GM10266 (cell line): ENCODE results near the gene FAM168B.

ENCODE experiments used
- DNase-seq: peaks from one replicate; pipeline ENCODE4 v3.0.0; 2012; ENCODE audit errors: extremely low spot score
- CTCF ChIP-seq: IDR thresholded peaks from 2 replicates; pipeline ENCODE4 v1.5.1; 2012; ENCODE audit warnings: mild to moderate bottlenecking, low read depth; ENCODE audit not compliant: control insufficient read depth, insufficient read depth; ENCODE audit errors: missing control alignments

Gene FAM168B

DNA sequence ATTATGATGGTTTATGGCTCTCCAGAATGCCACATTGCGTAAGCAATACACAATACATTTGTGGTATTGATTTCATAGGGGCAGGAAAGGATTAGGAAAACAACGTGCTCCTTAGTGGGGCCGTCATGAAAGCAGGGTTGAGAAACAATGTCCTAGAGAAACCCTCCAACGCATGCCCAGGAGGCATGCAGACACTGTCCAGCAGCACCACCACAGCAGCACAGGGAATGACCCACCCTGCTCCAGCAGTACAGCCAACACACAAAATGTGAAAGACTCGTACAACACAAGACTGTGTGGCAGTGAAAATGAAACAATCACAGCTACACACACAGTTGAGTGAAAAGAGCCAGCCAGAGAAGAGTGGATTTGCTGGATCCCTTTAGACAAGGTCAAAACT lies 66.3 kb downstream of the FAM168B start:
- no peak for DNase-seq
- no peak for TF ChIP-seq CTCF

DNA sequence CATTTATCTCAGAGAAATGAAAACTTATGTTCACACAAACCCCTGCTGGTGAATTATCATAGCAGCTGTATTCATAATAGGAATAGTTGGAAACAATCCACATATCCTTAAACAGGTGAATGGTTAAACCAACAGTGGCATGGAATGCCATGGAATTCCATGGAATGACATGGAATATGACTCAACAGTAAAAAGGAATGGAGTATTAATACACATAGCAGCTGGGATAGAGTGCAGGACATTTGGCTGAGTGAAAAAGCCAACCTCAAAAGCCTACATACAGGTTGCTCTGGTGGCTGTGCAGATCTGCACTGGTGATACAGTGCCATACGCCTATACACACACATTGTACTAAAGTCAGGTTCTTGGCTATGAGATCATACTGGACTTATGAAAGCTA lies 69.5 kb downstream of the FAM168B start:
- DNase-seq: no peak
- no peak for TF ChIP-seq CTCF

DNA sequence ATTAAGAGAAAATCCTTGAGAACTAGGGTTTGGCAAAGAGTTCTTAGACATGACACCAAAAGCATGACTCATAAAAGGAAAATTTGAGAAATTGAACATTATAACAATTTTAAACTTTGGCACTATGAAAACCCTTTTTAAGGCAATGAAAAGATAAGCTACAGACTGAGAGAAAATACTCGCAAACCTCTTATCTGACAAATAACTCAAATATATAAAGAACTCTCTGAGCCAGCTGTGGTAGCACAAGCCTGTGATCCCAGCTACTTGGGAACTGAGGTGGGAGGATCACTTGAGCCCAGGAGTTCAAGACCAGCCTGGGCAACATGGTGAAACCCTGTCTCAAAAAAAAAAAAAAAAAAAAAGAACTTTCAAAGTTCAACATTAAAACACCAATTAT lies 70.5 kb downstream of the FAM168B start:
- no peak for TF ChIP-seq CTCF
- no peak for DNase-seq

DNA sequence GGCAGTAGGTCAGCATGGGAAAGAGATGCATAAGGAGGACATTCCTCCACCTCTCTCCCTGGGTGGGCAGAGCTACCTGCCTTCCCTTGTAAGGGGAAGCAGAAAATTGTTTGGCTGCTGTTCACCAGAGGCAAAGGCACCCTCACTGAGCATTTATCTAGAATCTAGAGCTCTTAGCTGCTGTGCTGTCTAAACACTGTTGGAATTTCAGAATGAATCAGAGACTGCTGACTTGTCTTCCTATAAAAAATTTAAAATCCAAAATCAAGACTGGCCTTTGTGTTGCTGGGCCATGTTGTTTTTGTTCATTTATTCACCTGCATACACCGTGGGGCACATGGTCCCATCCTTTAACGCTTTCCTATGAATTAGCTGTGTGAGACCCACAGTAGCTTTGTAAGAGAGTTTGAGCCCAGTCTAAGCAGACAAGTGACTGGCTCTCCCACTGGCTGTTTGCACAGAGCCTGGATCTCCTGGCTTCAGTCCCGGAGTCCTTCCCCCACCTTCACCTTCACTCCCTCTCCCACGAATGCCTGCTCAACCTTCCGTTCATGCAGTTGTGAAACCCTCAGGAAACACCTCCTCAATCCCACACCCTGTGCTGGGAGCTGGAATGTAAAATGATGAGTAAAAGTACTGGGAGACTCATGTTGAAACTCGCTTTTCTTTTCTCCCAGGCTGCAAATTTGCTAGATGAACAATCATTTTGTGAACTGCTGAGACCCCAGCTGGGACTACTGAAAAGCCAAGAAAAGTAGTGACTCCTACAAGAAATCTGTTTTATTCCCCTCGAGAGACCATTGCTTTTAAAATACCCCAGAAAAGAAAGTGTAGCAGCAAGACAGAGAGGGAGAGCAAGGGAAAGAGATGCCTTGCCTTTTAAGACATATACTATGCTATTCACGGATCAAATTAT lies 76.2 kb downstream of the FAM168B start:
- TF ChIP-seq CTCF: no peak
- no peak for DNase-seq

DNA sequence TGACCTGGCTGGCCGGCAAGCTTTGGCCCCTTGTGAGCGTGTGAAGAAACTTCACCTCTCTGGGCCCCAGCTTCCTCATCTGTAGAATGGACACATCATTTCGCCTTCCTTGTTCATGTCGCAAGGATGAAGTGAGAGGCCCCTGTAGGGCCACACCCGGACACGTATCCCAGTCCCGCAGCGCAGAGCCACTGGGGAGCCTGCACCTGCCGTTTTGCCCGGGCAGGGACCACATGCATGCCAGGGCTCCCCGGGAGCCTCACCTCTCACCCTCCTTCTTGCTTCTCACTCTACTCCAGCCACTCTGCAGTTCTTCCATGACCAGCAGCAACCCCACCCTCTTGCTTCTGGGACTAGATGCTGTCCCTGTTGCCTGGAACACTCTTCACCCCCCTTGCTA lies 77.5 kb downstream of the FAM168B start:
- DNase-seq: no peak
- no peak for TF ChIP-seq CTCF

GRCh38 chr2:131014141-131014540 lies 79.1 kb downstream of the FAM168B start:
- no peak for DNase-seq
- TF ChIP-seq CTCF: no peak

DNA sequence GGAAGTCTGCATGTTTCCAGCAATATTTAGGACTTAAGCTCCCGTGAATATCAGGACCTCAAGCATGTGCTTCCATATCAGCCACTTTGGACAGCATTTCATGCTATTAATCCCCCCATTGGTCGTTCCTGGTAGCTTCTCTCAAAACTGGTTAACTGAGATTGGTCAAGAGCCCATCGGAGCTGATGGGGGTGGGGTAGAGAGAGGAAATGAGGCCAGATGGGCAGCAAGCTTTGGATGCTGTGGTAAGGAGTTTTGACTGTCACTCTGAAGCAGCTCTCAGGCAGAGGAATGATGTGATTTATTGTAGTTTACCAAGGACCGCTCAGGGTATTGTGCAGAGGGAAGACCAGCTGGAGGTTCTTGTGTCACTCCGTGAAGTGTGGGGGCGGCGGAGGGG lies 81.8 kb downstream of the FAM168B start:
- DNase-seq: no peak
- no peak for TF ChIP-seq CTCF
